Memory B cell (primary cell): ENCODE measurements around the gene TTLL9.
"Not testable (repeated sequence)": the region's sequence is repeated elsewhere in the genome, so short reads cannot be mapped to it uniquely, and the experiment has no call there.

ENCODE experiments used
- ATAC-seq: fragments of 150-1000 bp; cut with Tn5 transposase; 2 replicates; pipeline ENCODE4 v1.10.0; 2021; ENCODE audit warnings: low read depth, mild to moderate bottlenecking, moderate library complexity
- DNase-seq, 2 donors: peaks; one replicate each; pipeline ENCODE4 v3.0.0; 2022; ENCODE audit warnings: low spot score in 2 of 2
- H3K27ac Mint-ChIP-seq: one replicate; pipeline ENCODE4 v1.8.0; 2022; ENCODE audit warnings: mild to moderate bottlenecking, moderate library complexity, mixed read lengths
- H3K27me3 Mint-ChIP-seq: one replicate; pipeline ENCODE4 v1.8.0; 2022; ENCODE audit warnings: mixed read lengths
- H3K36me3 Mint-ChIP-seq: one replicate; pipeline ENCODE4 v1.8.0; 2022; ENCODE audit warnings: mild to moderate bottlenecking, mixed read lengths
- H3K4me1 Mint-ChIP-seq: one replicate; pipeline ENCODE4 v1.8.0; 2022; ENCODE audit warnings: mixed read lengths
- H3K4me3 Mint-ChIP-seq: one replicate; pipeline ENCODE4 v1.8.0; 2022; ENCODE audit warnings: mild to moderate bottlenecking, moderate library complexity, mixed read lengths
- H3K9me3 Mint-ChIP-seq: one replicate; pipeline ENCODE4 v1.8.0; 2022; ENCODE audit warnings: mixed read lengths

TTLL9 gene

GRCh38 chr20:31921480-31921879 is 51.0 kb downstream of the TTLL9 start:
- H3K4me1 Mint-ChIP-seq = peaks cover 16% of the 10 kb centered on the region
- not testable (repeated sequence) for H3K4me3 Mint-ChIP-seq, DNase-seq, H3K36me3 Mint-ChIP-seq, ATAC-seq, H3K27ac Mint-ChIP-seq, H3K9me3 Mint-ChIP-seq
- H3K27me3 Mint-ChIP-seq = peaks cover 17% of the 10 kb centered on the region

GRCh38 chr20:31922181-31922580 is 51.7 kb downstream of the TTLL9 start:
- Mint-ChIP-seq H3K27me3 (peaks cover 17% of the 10 kb centered on the region), H3K36me3 (no peaks in the 10 kb centered on the region), H3K27ac (no peak overlapping the region), H3K9me3 (no peaks in the 10 kb centered on the region), H3K4me3 (no peak overlapping the region), H3K4me1 (peaks cover 16% of the 10 kb centered on the region)
- no peak for ATAC-seq
- DNase-seq = no peak

GRCh38 chr20:31922588-31922987 is 52.2 kb downstream of the TTLL9 start:
- Mint-ChIP-seq H3K4me3 (no peak overlapping the region), H3K27me3 (peaks cover 17% of the 10 kb centered on the region), H3K27ac (no peak overlapping the region), H3K36me3 (no peaks in the 10 kb centered on the region), H3K4me1 (peaks cover 16% of the 10 kb centered on the region), H3K9me3 (no peaks in the 10 kb centered on the region)
- no peak for DNase-seq
- no peak for ATAC-seq

- Mint-ChIP-seq H3K27me3 (peaks cover 17% of the 10 kb centered on the region), H3K9me3 (no peaks in the 10 kb centered on the region), H3K27ac (no peak overlapping the region), H3K4me1 (peaks cover 11% of the 10 kb centered on the region), H3K36me3 (no peaks in the 10 kb centered on the region), H3K4me3 (no peak overlapping the region)
- peak in 1 of 2 donors; percentile 16 for DNase-seq
- peak; percentile 83 for ATAC-seq
These were observed 53.2 kb downstream of the TTLL9 start for GRCh38 chr20:31923388-31924331.

- no peaks in the 10 kb centered on the region for H3K9me3 Mint-ChIP-seq
- no peak overlapping the region for H3K4me3 Mint-ChIP-seq
- H3K4me1 Mint-ChIP-seq = peaks cover 11% of the 10 kb centered on the region
- no peak overlapping the region for H3K27ac Mint-ChIP-seq
- ATAC-seq = no peak
- no peaks in the 10 kb centered on the region for H3K36me3 Mint-ChIP-seq
- H3K27me3 Mint-ChIP-seq = peaks cover 19% of the 10 kb centered on the region
- no peak for DNase-seq
These were observed 54.1 kb downstream of the TTLL9 start for GRCh38 chr20:31924561-31924960.

GRCh38 chr20:31925631-31926030 is 55.2 kb downstream of the TTLL9 start:
- no peak overlapping the region for H3K27ac Mint-ChIP-seq
- no peaks in the 10 kb centered on the region for H3K36me3 Mint-ChIP-seq
- H3K27me3 Mint-ChIP-seq = peaks cover 19% of the 10 kb centered on the region
- no peak for DNase-seq
- H3K4me1 Mint-ChIP-seq = peaks cover 11% of the 10 kb centered on the region
- no peak for ATAC-seq
- no peak overlapping the region for H3K4me3 Mint-ChIP-seq
- H3K9me3 Mint-ChIP-seq = no peaks in the 10 kb centered on the region

GRCh38 chr20:31926493-31926892 is 56.1 kb downstream of the TTLL9 start:
- no peak for ATAC-seq
- H3K27ac Mint-ChIP-seq = no peak overlapping the region
- no peak overlapping the region for H3K4me3 Mint-ChIP-seq
- H3K36me3 Mint-ChIP-seq = no peaks in the 10 kb centered on the region
- peaks cover 18% of the 10 kb centered on the region for H3K27me3 Mint-ChIP-seq
- no peaks in the 10 kb centered on the region for H3K9me3 Mint-ChIP-seq
- no peak for DNase-seq
- peaks cover 11% of the 10 kb centered on the region for H3K4me1 Mint-ChIP-seq

GRCh38 chr20:31927627-31928159 is 57.3 kb downstream of the TTLL9 start:
- H3K36me3 Mint-ChIP-seq = no peaks in the 10 kb centered on the region
- H3K9me3 Mint-ChIP-seq = no peaks in the 10 kb centered on the region
- H3K27me3 Mint-ChIP-seq = peaks cover 18% of the 10 kb centered on the region
- no peak for ATAC-seq
- no peak overlapping the region for H3K27ac Mint-ChIP-seq
- H3K4me1 Mint-ChIP-seq = peaks cover 11% of the 10 kb centered on the region
- no peak overlapping the region for H3K4me3 Mint-ChIP-seq
- DNase-seq = no peak

GRCh38 chr20:31929631-31930030 is 59.2 kb downstream of the TTLL9 start:
- not testable (repeated sequence) for H3K4me3 Mint-ChIP-seq, H3K9me3 Mint-ChIP-seq, DNase-seq, ATAC-seq, H3K36me3 Mint-ChIP-seq, H3K27me3 Mint-ChIP-seq, H3K4me1 Mint-ChIP-seq, H3K27ac Mint-ChIP-seq

- Mint-ChIP-seq H3K4me3 (no peak overlapping the region), H3K27ac (no peak overlapping the region), H3K4me1 (no peaks in the 10 kb centered on the region), H3K27me3 (peaks cover 6% of the 10 kb centered on the region), H3K9me3 (no peaks in the 10 kb centered on the region), H3K36me3 (no peaks in the 10 kb centered on the region)
- ATAC-seq (no peak), DNase-seq (no peak)
These were observed 60.3 kb downstream of the TTLL9 start for GRCh38 chr20:31930779-31931178.

- H3K9me3 Mint-ChIP-seq = no peaks in the 10 kb centered on the region
- no peaks in the 10 kb centered on the region for H3K36me3 Mint-ChIP-seq
- no peaks in the 10 kb centered on the region for H3K4me1 Mint-ChIP-seq
- H3K27ac Mint-ChIP-seq = no peak overlapping the region
- no peak overlapping the region for H3K4me3 Mint-ChIP-seq
- peaks cover 2% of the 10 kb centered on the region for H3K27me3 Mint-ChIP-seq
- no peak for DNase-seq
- no peak for ATAC-seq
These were observed 63.3 kb downstream of the TTLL9 start for GRCh38 chr20:31933698-31934097.

GRCh38 chr20:31934491-31934890 is 64.1 kb downstream of the TTLL9 start:
- DNase-seq (no peak), ATAC-seq (no peak)
- no peaks in the 10 kb centered on the region for H3K9me3 Mint-ChIP-seq
- H3K4me1 Mint-ChIP-seq = no peaks in the 10 kb centered on the region
- H3K36me3 Mint-ChIP-seq = no peaks in the 10 kb centered on the region
- no peak overlapping the region for H3K27ac Mint-ChIP-seq
- no peaks in the 10 kb centered on the region for H3K27me3 Mint-ChIP-seq
- H3K4me3 Mint-ChIP-seq = no peak overlapping the region

GRCh38 chr20:31934968-31935764 is 64.7 kb downstream of the TTLL9 start:
- Mint-ChIP-seq H3K4me3 (no peak overlapping the region), H3K36me3 (no peaks in the 10 kb centered on the region), H3K27me3 (no peaks in the 10 kb centered on the region), H3K27ac (no peak overlapping the region), H3K9me3 (no peaks in the 10 kb centered on the region), H3K4me1 (no peaks in the 10 kb centered on the region)
- DNase-seq (no peak), ATAC-seq (no peak)

GRCh38 chr20:31936420-31936819 is 66.0 kb downstream of the TTLL9 start:
- Mint-ChIP-seq H3K9me3 (no peaks in the 10 kb centered on the region), H3K27me3 (no peaks in the 10 kb centered on the region), H3K36me3 (peaks cover 1% of the 10 kb centered on the region), H3K4me3 (no peak overlapping the region), H3K4me1 (no peaks in the 10 kb centered on the region), H3K27ac (no peak overlapping the region)
- DNase-seq (no peak), ATAC-seq (no peak)
